IMR-90 (cell line): Measurements from ENCODE around the gene ZNF80. TPM values are rescaled to one million over a fixed set of nuclear protein-coding genes. Genes with fewer than 3 reads are reported as not detected.

Experiments used
- ATAC-seq: fragments of 200-7000 bp; cut with Tn5 transposase; 2 replicates; pipeline ENCODE4 v1.9.1; 2020; ENCODE audit warnings: low read depth, mild to moderate bottlenecking, moderate library complexity
- BruUV-seq: library from RNA; stranded (reverse); fragments of 400-500 nt; replicated peaks from 2 replicates; lab custom pipeline; 2021; lab: Mats Ljungman, UMichigan
- CTCF ChIA-PET: fragments of 300-600 bp; formaldehyde crosslinking; extraction: SDS; loops from one replicate; lab custom pipeline; 2021; ENCODE audit warnings: antibody characterized with exemption; lab: Yijun Ruan, JAX
- POLR2A ChIA-PET: fragments of 300-600 bp; sonication (Branson Sonifier 250); formaldehyde crosslinking; loops from one replicate; lab custom pipeline; 2022; ENCODE audit warnings: antibody characterized with exemption; ENCODE audit not compliant: unreplicated experiment; lab: Charles Lee
- DNase-seq: peaks from one replicate; pipeline ENCODE4 v3.0.0; 2013
- H2AFZ ChIP-seq: replicated peaks from 2 replicates; pipeline ENCODE3; 2013; ENCODE audit warnings: low read length, mild to moderate bottlenecking; ENCODE audit not compliant: poor library complexity
- H2AK5ac ChIP-seq: 2 replicates; pipeline ENCODE4 v1.6.1; 2013; ENCODE audit warnings: low read depth, low read length, inconsistent platforms
- H2AK9ac ChIP-seq: replicated peaks from 2 replicates; pipeline ENCODE3; 2013; ENCODE audit warnings: mild to moderate bottlenecking, low read depth, low read length, moderate library complexity; ENCODE audit not compliant: poor library complexity
- H2BK120ac ChIP-seq: 2 replicates; pipeline ENCODE4 v1.6.1; 2013; ENCODE audit warnings: low read depth, low read length, inconsistent platforms
- H2BK15ac ChIP-seq: 3 replicates; pipeline ENCODE4 v1.6.1; 2013; ENCODE audit warnings: low read depth, low read length, inconsistent platforms
- H2BK20ac ChIP-seq: 2 replicates; pipeline ENCODE4 v1.6.1; 2013; ENCODE audit warnings: low read depth, mild to moderate bottlenecking, inconsistent platforms, low read length, moderate library complexity
- H2BK5ac ChIP-seq: 2 replicates; pipeline ENCODE4 v1.6.1; 2013; ENCODE audit warnings: mild to moderate bottlenecking, low read depth, low read length, inconsistent platforms; ENCODE audit not compliant: poor library complexity, severe bottlenecking
- H3K14ac ChIP-seq: replicated peaks from 2 replicates; pipeline ENCODE4 v1.6.1; 2013; ENCODE audit warnings: low read depth, low read length, inconsistent platforms
- H3K18ac ChIP-seq: 2 replicates; pipeline ENCODE4 v1.6.1; 2013; ENCODE audit warnings: low read depth, low read length, control low read depth
- H3K23ac ChIP-seq: 2 replicates; pipeline ENCODE4 v1.6.1; 2013; ENCODE audit warnings: low read depth, low read length, inconsistent platforms
- H3K27ac ChIP-seq: 2 replicates; pipeline ENCODE4 v1.5.1; 2013; ENCODE audit warnings: mild to moderate bottlenecking, control low read depth, low read length; ENCODE audit not compliant: insufficient read depth
- H3K27me3 ChIP-seq: 2 replicates; pipeline ENCODE4 v1.6.1; 2013; ENCODE audit warnings: low read length; ENCODE audit not compliant: control insufficient read depth, insufficient read depth
- H3K36me3 ChIP-seq: 2 replicates; pipeline ENCODE4 v1.6.1; 2013; ENCODE audit warnings: low read length, mixed read lengths; ENCODE audit not compliant: control insufficient read depth, insufficient read depth
- H3K4ac ChIP-seq: 2 replicates; pipeline ENCODE4 v1.6.1; 2013; ENCODE audit warnings: low read depth, low read length, inconsistent platforms
- H3K4me1 ChIP-seq: 2 replicates; pipeline ENCODE4 v1.6.1; 2013; ENCODE audit warnings: low read length, mixed read lengths; ENCODE audit not compliant: control insufficient read depth, insufficient read depth
- H3K4me2 ChIP-seq: 2 replicates; pipeline ENCODE4 v1.6.1; 2013; ENCODE audit warnings: low read depth, mild to moderate bottlenecking, control low read depth, low read length, moderate library complexity
- H3K4me3 ChIP-seq: 2 replicates; pipeline ENCODE4 v1.5.1; 2013; ENCODE audit warnings: low read depth, mild to moderate bottlenecking, control low read depth, low read length, moderate library complexity; ENCODE audit not compliant: insufficient read depth
- H3K56ac ChIP-seq: 2 replicates; pipeline ENCODE4 v1.6.1; 2013; ENCODE audit warnings: low read length, inconsistent platforms; ENCODE audit not compliant: insufficient read depth; ENCODE audit errors: extremely low read depth
- H3K79me1 ChIP-seq, 2 experiments: 2 replicates each; pipeline ENCODE4 v1.6.1; 2013; ENCODE audit warnings: low read length in 2 of 2, inconsistent platforms in 1 of 2, low read depth in 1 of 2
- H3K9ac ChIP-seq: 2 replicates; pipeline ENCODE4 v1.6.1; 2013; ENCODE audit warnings: low read depth, low read length, control low read depth
- H3K9me1 ChIP-seq: 2 replicates; pipeline ENCODE4 v1.6.1; 2013; ENCODE audit warnings: low read length, inconsistent platforms; ENCODE audit not compliant: insufficient read depth
- H3K9me3 ChIP-seq: 2 replicates; pipeline ENCODE4 v1.6.1; 2013; ENCODE audit warnings: low read length; ENCODE audit not compliant: control insufficient read depth, insufficient read depth
- H4K20me1 ChIP-seq: 2 replicates; pipeline ENCODE4 v1.6.1; 2013; ENCODE audit warnings: low read length, inconsistent platforms; ENCODE audit not compliant: insufficient read depth
- H4K5ac ChIP-seq: 2 replicates; pipeline ENCODE4 v1.6.1; 2013; ENCODE audit warnings: mild to moderate bottlenecking, low read depth, low read length, control low read depth
- H4K8ac ChIP-seq, 2 experiments: 2 replicates each; pipeline ENCODE4 v1.6.1; 2013; ENCODE audit warnings: low read depth in 2 of 2, low read length in 2 of 2, control low read depth in 1 of 2, inconsistent platforms in 1 of 2
- H4K91ac ChIP-seq: 2 replicates; pipeline ENCODE4 v1.6.1; 2013; ENCODE audit warnings: low read depth, low read length, inconsistent platforms; ENCODE audit not compliant: insufficient read depth
- BHLHE40 ChIP-seq: fragments of 150-350 bp; IDR thresholded peaks from 2 replicates; pipeline ENCODE4 v1.6.1; 2016; ENCODE audit warnings: mild to moderate bottlenecking, low read depth, low read length
- CEBPB ChIP-seq: IDR thresholded peaks from 2 replicates; pipeline ENCODE4 v1.6.1; 2012; ENCODE audit warnings: low read depth, low read length, improper control_type of control experiment
- CHD1 ChIP-seq: IDR thresholded peaks from 2 replicates; pipeline ENCODE4 v1.6.1; 2012; ENCODE audit warnings: low read depth, low read length, improper control_type of control experiment
- CTCF ChIP-seq: conservative IDR thresholded peaks from 2 replicates; pipeline ENCODE4 v1.5.1; 2012; ENCODE audit warnings: mild to moderate bottlenecking, low read depth, low read length, improper control_type of control experiment
- FOS ChIP-seq: fragments of 150-350 bp; IDR thresholded peaks from 2 replicates; pipeline ENCODE4 v1.6.1; 2016; ENCODE audit warnings: low read depth, low read length
- MAFK ChIP-seq: IDR thresholded peaks from 2 replicates; pipeline ENCODE4 v1.6.1; 2012; ENCODE audit warnings: low read depth, low read length, improper control_type of control experiment
- MAZ ChIP-seq: IDR thresholded peaks from 2 replicates; pipeline ENCODE4 v1.6.1; 2012; ENCODE audit warnings: low read depth, mild to moderate bottlenecking, low read length, improper control_type of control experiment, moderate library complexity, borderline replicate concordance
- MXI1 ChIP-seq: IDR thresholded peaks from 2 replicates; pipeline ENCODE4 v1.6.1; 2012; ENCODE audit warnings: low read depth, mild to moderate bottlenecking, low read length, moderate library complexity, borderline replicate concordance
- NFE2L2 ChIP-seq: fragments of 150-350 bp; IDR thresholded peaks from 2 replicates; pipeline ENCODE4 v1.6.1; 2016; ENCODE audit warnings: low read depth, mild to moderate bottlenecking, low read length
- POLR2A ChIP-seq: IDR thresholded peaks from 2 replicates; pipeline ENCODE4 v1.6.1; 2012; ENCODE audit warnings: mild to moderate bottlenecking, low read depth, low read length
- RAD21 ChIP-seq: IDR thresholded peaks from 2 replicates; pipeline ENCODE4 v1.6.1; 2012; ENCODE audit warnings: low read length, improper control_type of control experiment
- RCOR1 ChIP-seq: IDR thresholded peaks from 2 replicates; pipeline ENCODE4 v1.6.1; 2012; ENCODE audit warnings: mild to moderate bottlenecking, low read length, improper control_type of control experiment; ENCODE audit not compliant: insufficient replicate concordance
- RFX5 ChIP-seq: IDR thresholded peaks from 2 replicates; pipeline ENCODE4 v1.8.0; 2012; ENCODE audit warnings: low read depth, mild to moderate bottlenecking, low read length, moderate library complexity
- SMC3 ChIP-seq: fragments of 150-350 bp; IDR thresholded peaks from 2 replicates; pipeline ENCODE4 v1.6.1; 2016; ENCODE audit warnings: low read depth, mild to moderate bottlenecking, antibody characterized with exemption, low read length, moderate library complexity
- WGBS, 2 experiments: methylation state at CpG; one replicate each; pipeline versions ENCODE4 v1.1.5 to v1.1.7; 2013; ENCODE audit warnings: missing lambda C conversion rate in 2 of 2; ENCODE audit not compliant: insufficient read length in 1 of 2; ENCODE audit errors: extremely low coverage in 2 of 2; 5-methylcytosine and 5-hydroxymethylcytosine counted together
- dilution Hi-C: fragments of 300-500 bp; cut with HindIII; formaldehyde crosslinking; loops from one replicate; pipeline ENCODE4 v1.14.3; 2018; ENCODE audit warnings: low sequenced_read_pairs; ENCODE audit not compliant: unreplicated experiment
- in situ Hi-C: fragments of 300-500 bp; cut with MboI; formaldehyde crosslinking; loops from 3 replicates; pipeline ENCODE4 v1.14.3; 2019; ENCODE audit warnings: low sequenced_read_pairs, inconsistent platforms, mixed read lengths
- intact Hi-C: fragments of 100-400 bp; cut with micrococcal nuclease; formaldehyde crosslinking; loops from 2 replicates; pipeline ENCODE4 v1.10.0; 2022
- polyA plus RNA-seq, 3 experiments: library from polyadenylated mRNA; depleted of rRNA; stranded (reverse); fragments of >200 nt; gene quantifications; 2 replicates each; pipeline ENCODE4 v1.2.3, GENCODE V29; 2012; ENCODE audit warnings: low replicate concordance in 1 of 3
- total RNA-seq: library from RNA; depleted of rRNA; stranded (reverse); fragments of >200 nt; gene quantifications from 2 replicates; pipeline ENCODE4 v1.2.3, GENCODE V29; 2012
- TF ChIP-seq, protein P1 (sequence below): fragments of 150-350 bp; IDR thresholded peaks from 2 replicates; pipeline ENCODE4 v1.6.1; 2016; ENCODE audit warnings: low read depth, mild to moderate bottlenecking, low read length, moderate library complexity, borderline replicate concordance
- TF ChIP-seq, protein P2 (sequence below): fragments of 150-350 bp; IDR thresholded peaks from 2 replicates; pipeline ENCODE4 v1.6.1; 2017; ENCODE audit warnings: mild to moderate bottlenecking, antibody characterized with exemption, low read length, low read depth

Gene ZNF80
- total and polyA plus RNA-seq, 2 of the 4 experiments (the other 2 are of a cell fraction): not detected

DNA sequence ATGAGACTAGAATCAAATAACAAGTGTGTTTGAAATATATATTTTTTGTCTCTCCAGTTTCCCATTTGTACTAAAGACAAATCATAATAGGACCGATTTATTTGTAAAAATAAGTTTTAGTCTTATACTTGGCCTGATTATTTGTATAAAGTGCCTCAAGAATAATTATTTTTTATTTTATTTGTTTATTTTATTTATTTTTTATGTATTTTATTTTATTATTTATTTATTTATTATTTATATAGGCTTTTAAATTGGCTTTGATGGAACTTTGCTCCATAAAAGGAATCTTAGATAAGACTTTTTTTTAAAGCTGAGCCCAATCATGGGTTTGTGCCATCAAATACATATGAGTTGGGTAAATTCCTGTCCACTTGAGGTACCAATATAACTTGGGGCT, 22.2 kb upstream of the ZNF80 start:
- Histone ChIP-seq H2BK15ac (no peak overlapping the region), H2AK9ac (no peak overlapping the region), H3K18ac (no peak overlapping the region), H2AFZ (no peak overlapping the region), H2BK5ac (no peak overlapping the region), H4K91ac (no peak overlapping the region), H3K79me1 (no peaks in the 10 kb centered on the region), H4K8ac (no peak overlapping the region), H3K23ac (no peak overlapping the region), H3K36me3 (no peaks in the 10 kb centered on the region), H3K27ac (no peak overlapping the region), H4K20me1 (no peaks in the 10 kb centered on the region), H4K5ac (no peak overlapping the region), H3K9me1 (no peaks in the 10 kb centered on the region), H3K4me1 (no peaks in the 10 kb centered on the region), H3K9ac (no peak overlapping the region), H2BK120ac (no peak overlapping the region), H3K56ac (no peak overlapping the region), H3K4me3 (no peak overlapping the region), H3K14ac (no peak overlapping the region), H2BK20ac (no peak overlapping the region), H2AK5ac (no peak overlapping the region), H3K9me3 (no peaks in the 10 kb centered on the region), H3K4me2 (no peak overlapping the region), H3K27me3 (no peaks in the 10 kb centered on the region; the same call in 1 of the 2 replicates), H3K4ac (no peak overlapping the region)
- no TSS peak for BruUV-seq
- no CpG with 5 or more reads among the region's 1 CpG for WGBS, 2 experiments
- POLR2A ChIA-PET: no interaction called here
- dilution Hi-C loops: no loop called here
- CTCF ChIA-PET: no interaction called here
- ATAC-seq (no peak), DNase-seq (no peak)
- no peak for TF ChIP-seq RAD21
- no peak for TF ChIP-seq RFX5
- no peak for TF ChIP-seq MAZ
- TF ChIP-seq CHD1: no peak
- TF ChIP-seq, protein P1, sequence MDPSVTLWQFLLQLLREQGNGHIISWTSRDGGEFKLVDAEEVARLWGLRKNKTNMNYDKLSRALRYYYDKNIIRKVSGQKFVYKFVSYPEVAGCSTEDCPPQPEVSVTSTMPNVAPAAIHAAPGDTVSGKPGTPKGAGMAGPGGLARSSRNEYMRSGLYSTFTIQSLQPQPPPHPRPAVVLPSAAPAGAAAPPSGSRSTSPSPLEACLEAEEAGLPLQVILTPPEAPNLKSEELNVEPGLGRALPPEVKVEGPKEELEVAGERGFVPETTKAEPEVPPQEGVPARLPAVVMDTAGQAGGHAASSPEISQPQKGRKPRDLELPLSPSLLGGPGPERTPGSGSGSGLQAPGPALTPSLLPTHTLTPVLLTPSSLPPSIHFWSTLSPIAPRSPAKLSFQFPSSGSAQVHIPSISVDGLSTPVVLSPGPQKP: no peak
- TF ChIP-seq NFE2L2: no peak
- no peak for TF ChIP-seq CEBPB
- no peak for TF ChIP-seq POLR2A
- TF ChIP-seq MAFK: no peak
- no peak for TF ChIP-seq CTCF
- no peak for TF ChIP-seq SMC3
- TF ChIP-seq FOS: no peak
- no peak for TF ChIP-seq RCOR1
- TF ChIP-seq, protein P2, sequence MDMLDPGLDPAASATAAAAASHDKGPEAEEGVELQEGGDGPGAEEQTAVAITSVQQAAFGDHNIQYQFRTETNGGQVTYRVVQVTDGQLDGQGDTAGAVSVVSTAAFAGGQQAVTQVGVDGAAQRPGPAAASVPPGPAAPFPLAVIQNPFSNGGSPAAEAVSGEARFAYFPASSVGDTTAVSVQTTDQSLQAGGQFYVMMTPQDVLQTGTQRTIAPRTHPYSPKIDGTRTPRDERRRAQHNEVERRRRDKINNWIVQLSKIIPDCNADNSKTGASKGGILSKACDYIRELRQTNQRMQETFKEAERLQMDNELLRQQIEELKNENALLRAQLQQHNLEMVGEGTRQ: no peak
- TF ChIP-seq BHLHE40: no peak
- TF ChIP-seq MXI1: no peak
- in situ Hi-C loops: no loop called here
- intact Hi-C loops: no loop called here
